SK-N-SH (cell line): ENCODE results near the gene SIL1. TPM values are rescaled to one million over a fixed set of nuclear protein-coding genes. Genes with fewer than 3 reads are reported as not detected.

ENCODE experiments used
- CTCF ChIA-PET: fragments of 300-600, 350-600 bp; formaldehyde crosslinking; extraction: SDS; loops from one replicate; lab custom pipeline; 2021; lab: Yijun Ruan, JAX
- POLR2A ChIA-PET: fragments of 350-600 bp; sonication (Branson Sonifier 250); formaldehyde crosslinking; extraction: SDS; loops from one replicate; lab custom pipeline; 2020; ENCODE audit warnings: antibody characterized with exemption, inconsistent platforms; lab: Yijun Ruan, JAX
- DNase-seq: peaks from one replicate; pipeline ENCODE4 v3.0.0; 2012
- H2AFZ ChIP-seq: fragments of 200-600 bp; sonication (generic); 2 replicates; pipeline ENCODE4 v1.8.1; 2016; ENCODE audit warnings: antibody characterized with exemption, mild to moderate bottlenecking, low read depth
- H3F3A ChIP-seq: fragments of 200-600 bp; sonication (generic); replicated peaks from 2 replicates; pipeline ENCODE3; 2016; ENCODE audit warnings: antibody characterized with exemption, mild to moderate bottlenecking; ENCODE audit not compliant: insufficient read depth
- H3K27ac ChIP-seq, 2 experiments: fragments of 200-500 bp in 1 of 2; fragments of 200-600 bp in 1 of 2; sonication (Bioruptor generic) in 1 of 2; sonication (generic), shearing (Covaris generic) in 1 of 2; 2 replicates each; pipeline versions ENCODE4 v1.5.1 to v1.6.1; 2014 to 2016; ENCODE audit warnings: low read depth in 2 of 2, inconsistent platforms in 1 of 2, low read length in 1 of 2, mild to moderate bottlenecking in 1 of 2, mixed read lengths in 1 of 2
- H3K27me3 ChIP-seq: fragments of 200-600 bp; sonication (generic), shearing (Covaris generic); 2 replicates; pipeline ENCODE4 v1.6.1; 2016; ENCODE audit warnings: mixed run types; ENCODE audit not compliant: insufficient read depth
- H3K36me3 ChIP-seq, 2 experiments: fragments of 200-500 bp in 1 of 2; fragments of 200-600 bp in 1 of 2; sonication (Bioruptor generic) in 1 of 2; sonication (generic) in 1 of 2; replicated peaks in 1 of 2; 2 replicates each; pipeline versions ENCODE3 to v1.5.1; 2014 to 2016; ENCODE audit warnings: low read length in 1 of 2, mild to moderate bottlenecking in 1 of 2; ENCODE audit not compliant: insufficient read depth in 2 of 2, control insufficient read depth in 1 of 2
- H3K4me1 ChIP-seq, 2 experiments: fragments of 200-500 bp in 1 of 2; fragments of 200-600 bp in 1 of 2; sonication (Bioruptor generic) in 1 of 2; sonication (generic), shearing (Covaris generic) in 1 of 2; 2 replicates each; pipeline versions ENCODE4 v1.5.1 to v1.6.1; 2014 to 2016; ENCODE audit warnings: low read depth in 1 of 2, low read length in 1 of 2, mixed run types in 1 of 2; ENCODE audit not compliant: insufficient read depth in 2 of 2, control insufficient read depth in 1 of 2
- H3K4me2 ChIP-seq: fragments of 200-600 bp; sonication (generic), shearing (Covaris generic); 2 replicates; pipeline ENCODE4 v1.6.1; 2017; ENCODE audit warnings: mixed run types
- H3K4me3 ChIP-seq, 2 experiments: fragments of 200-500 bp in 1 of 2; fragments of 200-600 bp in 1 of 2; sonication (Bioruptor generic) in 1 of 2; sonication (generic), shearing (Covaris generic) in 1 of 2; 2 replicates each; pipeline versions ENCODE4 v1.5.1 to v1.8.1; 2014 to 2016; ENCODE audit warnings: low read depth in 2 of 2, inconsistent platforms in 1 of 2, low read length in 1 of 2, mild to moderate bottlenecking in 1 of 2, mixed read lengths in 1 of 2, moderate library complexity in 1 of 2
- H3K79me2 ChIP-seq: fragments of 200-600 bp; sonication (generic); 2 replicates; pipeline ENCODE4 v1.8.1; 2017; ENCODE audit warnings: mild to moderate bottlenecking; ENCODE audit not compliant: insufficient read depth
- H3K9ac ChIP-seq: fragments of 200-600 bp; sonication (generic); 2 replicates; pipeline ENCODE4 v1.6.1; 2017; ENCODE audit warnings: mixed run types
- H3K9me2 ChIP-seq: fragments of 200-600 bp; sonication (generic); 2 replicates; pipeline ENCODE4 v1.6.1; 2017; ENCODE audit warnings: mixed run types
- H3K9me3 ChIP-seq: fragments of 200-600 bp; sonication (generic); 2 replicates; pipeline ENCODE4 v1.6.1; 2017; ENCODE audit warnings: mixed run types, mild to moderate bottlenecking, moderate library complexity
- H4K20me1 ChIP-seq: fragments of 200-600 bp; sonication (generic); 2 replicates; pipeline ENCODE4 v1.6.1; 2017; ENCODE audit warnings: mild to moderate bottlenecking, mixed run types; ENCODE audit not compliant: insufficient read depth
- EP300 ChIP-seq, 2 experiments: IDR thresholded peaks; 2 replicates each; pipeline versions ENCODE4 v1.4.0 to v1.6.1; 2012; ENCODE audit warnings: borderline replicate concordance in 1 of 2, low read depth in 1 of 2, low read length in 1 of 2
- FOXM1 ChIP-seq: IDR thresholded peaks from 2 replicates; pipeline ENCODE4 v1.4.0; 2012; ENCODE audit warnings: low read depth, mild to moderate bottlenecking
- GATA2 ChIP-seq: sonication (generic); formaldehyde crosslinking; IDR thresholded peaks from 2 replicates; pipeline ENCODE4 v1.5.0; 2020; ENCODE audit warnings: mild to moderate bottlenecking, missing genetic modification reagents
- IRF3 ChIP-seq: fragments of 150-350 bp; IDR thresholded peaks from 2 replicates; pipeline ENCODE4 v1.6.1; 2016; ENCODE audit warnings: mild to moderate bottlenecking, low read depth, low read length
- JUND ChIP-seq: IDR thresholded peaks from 2 replicates; pipeline ENCODE4 v1.4.0; 2012
- MAX ChIP-seq: IDR thresholded peaks from 2 replicates; pipeline ENCODE4 v1.4.0; 2012; ENCODE audit warnings: low read depth
- NFIC ChIP-seq: IDR thresholded peaks from 2 replicates; pipeline ENCODE4 v1.4.0; 2012; ENCODE audit warnings: borderline replicate concordance
- REST ChIP-seq: IDR thresholded peaks from 2 replicates; pipeline ENCODE4 v1.6.1; 2012; ENCODE audit warnings: mild to moderate bottlenecking, low read depth, low read length, moderate library complexity
- RFX5 ChIP-seq: IDR thresholded peaks from 2 replicates; pipeline ENCODE4 v1.6.1; 2012; ENCODE audit warnings: mild to moderate bottlenecking, improper control_type of control experiment, low read length
- RXRA ChIP-seq: IDR thresholded peaks from 2 replicates; pipeline ENCODE4 v1.4.0; 2012; ENCODE audit warnings: low read depth, mild to moderate bottlenecking, borderline replicate concordance
- SMC3 ChIP-seq: IDR thresholded peaks from 2 replicates; pipeline ENCODE4 v1.6.1; 2012; ENCODE audit warnings: low read depth, low read length, improper control_type of control experiment
- TAF1 ChIP-seq: IDR thresholded peaks from 2 replicates; pipeline ENCODE4 v1.6.1; 2012; ENCODE audit warnings: low read depth, mild to moderate bottlenecking, low read length, moderate library complexity, borderline replicate concordance
- TCF12 ChIP-seq: IDR thresholded peaks from 2 replicates; pipeline ENCODE4 v1.4.0; 2012
- USF2 ChIP-seq: fragments of 150-350 bp; IDR thresholded peaks from 2 replicates; pipeline ENCODE4 v1.6.1; 2017; ENCODE audit warnings: antibody characterized with exemption, low read length, low read depth, borderline replicate concordance
- ZBTB33 ChIP-seq: IDR thresholded peaks from 2 replicates; pipeline ENCODE4 v1.4.0; 2012; ENCODE audit warnings: low read depth, borderline replicate concordance
- WGBS: methylation state at CpG from one replicate; pipeline ENCODE4 v1.1.6; 2017; ENCODE audit warnings: low lambda C conversion rate; 5-methylcytosine and 5-hydroxymethylcytosine counted together
- polyA plus RNA-seq, 3 experiments: library from polyadenylated mRNA; depleted of rRNA; stranded (reverse); fragments of >200 nt; gene quantifications; 2 replicates each; pipeline ENCODE4 v1.2.3, GENCODE V29; 2012

Gene SIL1
- polyA plus RNA-seq, 1 of the 3 experiments (the other 2 are of a cell fraction): 25.9 TPM

- H3K4me3 ChIP-seq: no peak overlapping the region
- H3K36me3 ChIP-seq: no peaks in the 10 kb centered on the region
- H3K4me2 ChIP-seq: no peak overlapping the region
- H3K9me3 ChIP-seq: no peaks in the 10 kb centered on the region
- no peak overlapping the region for H3K9ac ChIP-seq
- 57% methylated on average over 2 of the region's 2 CpGs for WGBS
- H2AFZ ChIP-seq: no peak overlapping the region
- CTCF ChIA-PET: no interaction called here
- H3K27ac ChIP-seq: no peak overlapping the region
- no peaks in the 10 kb centered on the region for H4K20me1 ChIP-seq
- TF ChIP-seq IRF3: no peak
- TF ChIP-seq ZBTB33: no peak
- no peak for TF ChIP-seq REST
- TF ChIP-seq JUND: no peak
- TF ChIP-seq TCF12: no peak
- TF ChIP-seq RFX5: no peak
- no peak for TF ChIP-seq NFIC
- no peak for TF ChIP-seq TAF1
- no peak for TF ChIP-seq FOXM1
- TF ChIP-seq USF2: no peak
- no peak for TF ChIP-seq RXRA
- no peak for TF ChIP-seq MAX
- no peak for TF ChIP-seq EP300 (IDR thresholded peaks at IDR 0.05; ENCODE audit: borderline replicate concordance in 1 of 2, low read depth in 1 of 2, low read length in 1 of 2)
- no peak for TF ChIP-seq GATA2 (CRISPR knock-in tag)
- TF ChIP-seq SMC3: no peak
- TF ChIP-seq, all 33 proteins: peak for 0
- H3K79me2 ChIP-seq: no peaks in the 10 kb centered on the region
- no peak for DNase-seq
- no peaks in the 10 kb centered on the region for H3K9me2 ChIP-seq
- H3K4me1 ChIP-seq: no peaks in the 10 kb centered on the region; a peak in 1 of 4 replicates
- POLR2A ChIA-PET: no interaction called here
- H3F3A ChIP-seq: no peaks in the 10 kb centered on the region
- no peaks in the 10 kb centered on the region for H3K27me3 ChIP-seq
These were observed 14.7 kb upstream of the SIL1 start for GRCh38 chr5:139212906-139213305.
